ENCODE data around the gene PTOV1.

- TF ChIP-seq POLR2A (IDR thresholded peaks at IDR 0.05), result peak in 1 of 2 donors; percentile 74
- TF ChIP-seq, protein P1, sequence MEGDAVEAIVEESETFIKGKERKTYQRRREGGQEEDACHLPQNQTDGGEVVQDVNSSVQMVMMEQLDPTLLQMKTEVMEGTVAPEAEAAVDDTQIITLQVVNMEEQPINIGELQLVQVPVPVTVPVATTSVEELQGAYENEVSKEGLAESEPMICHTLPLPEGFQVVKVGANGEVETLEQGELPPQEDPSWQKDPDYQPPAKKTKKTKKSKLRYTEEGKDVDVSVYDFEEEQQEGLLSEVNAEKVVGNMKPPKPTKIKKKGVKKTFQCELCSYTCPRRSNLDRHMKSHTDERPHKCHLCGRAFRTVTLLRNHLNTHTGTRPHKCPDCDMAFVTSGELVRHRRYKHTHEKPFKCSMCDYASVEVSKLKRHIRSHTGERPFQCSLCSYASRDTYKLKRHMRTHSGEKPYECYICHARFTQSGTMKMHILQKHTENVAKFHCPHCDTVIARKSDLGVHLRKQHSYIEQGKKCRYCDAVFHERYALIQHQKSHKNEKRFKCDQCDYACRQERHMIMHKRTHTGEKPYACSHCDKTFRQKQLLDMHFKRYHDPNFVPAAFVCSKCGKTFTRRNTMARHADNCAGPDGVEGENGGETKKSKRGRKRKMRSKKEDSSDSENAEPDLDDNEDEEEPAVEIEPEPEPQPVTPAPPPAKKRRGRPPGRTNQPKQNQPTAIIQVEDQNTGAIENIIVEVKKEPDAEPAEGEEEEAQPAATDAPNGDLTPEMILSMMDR (IDR thresholded peaks at IDR 0.05), result no peak
These were observed 16.2 kb downstream of the PTOV1 start, which contains the start of gene PNKP for GRCh38 chr19:49866933-49867782.
